Esophagus squamous epithelium (tissue), 5 donors: ENCODE data around the gene PJVK. TPM values are rescaled to one million over a fixed set of nuclear protein-coding genes. Genes with fewer than 3 reads are reported as not detected.

Experiments
- DNase-seq: peaks from one replicate; lab custom pipeline; 2025; lab: John Stamatoyannopoulos, UW
- H3K27ac ChIP-seq, 4 donors: fragments of 200-600 bp; sonication (generic); one replicate each; pipeline ENCODE4 v1.5.1; 2016 to 2019; ENCODE audit warnings: mild to moderate bottlenecking in 1 of 4
- H3K27me3 ChIP-seq, 4 donors: fragments of 200-600 bp; sonication (generic); 1 replicate in 3 of 4; 2 replicates in 1 of 4; pipeline versions ENCODE4 v1.5.1 to v1.6.0; 2017 to 2021; ENCODE audit warnings: antibody characterized with exemption in 1 of 4
- H3K36me3 ChIP-seq, 3 donors: fragments of 200-600 bp; sonication (generic); one replicate each; pipeline ENCODE4 v1.5.1; 2016 to 2019
- H3K4me1 ChIP-seq, 3 donors: fragments of 200-600 bp; sonication (generic); one replicate each; pipeline ENCODE4 v1.5.1; 2017 to 2019
- H3K4me3 ChIP-seq, 4 donors: fragments of 200-600 bp; sonication (generic); 1 replicate in 3 of 4; 2 replicates in 1 of 4; pipeline ENCODE4 v1.5.1; 2016 to 2019; ENCODE audit warnings: mild to moderate bottlenecking in 2 of 4, moderate library complexity in 1 of 4
- H3K9me3 ChIP-seq, 3 donors: fragments of 200-600 bp; sonication (generic); one replicate each; pipeline ENCODE4 v1.5.1; 2016 to 2019
- CTCF ChIP-seq, 6 experiments: fragments of 450-650 bp in 4 of 6; fragments of 200-600 bp in 2 of 6; sonication (generic) in 2 of 6; IDR thresholded peaks; one replicate each; pipeline ENCODE4 v1.5.1; 2016 to 2019; ENCODE audit warnings: antibody characterized with exemption in 6 of 6, mild to moderate bottlenecking in 4 of 6, moderate library complexity in 4 of 6
- POLR2A ChIP-seq, 4 donors: fragments of 450-650 bp; IDR thresholded peaks; one replicate each; pipeline ENCODE4 v1.6.1; 2017; ENCODE audit warnings: antibody characterized with exemption in 4 of 4, mild to moderate bottlenecking in 4 of 4, moderate library complexity in 3 of 4
- WGBS, 2 donors: methylation state at CpG; one replicate each; pipeline ENCODE4 v1.1.5; 2018; 5-methylcytosine and 5-hydroxymethylcytosine counted together
- intact Hi-C: fragments of 100-400 bp; cut with DNase I; formaldehyde crosslinking; loops from one replicate; pipeline ENCODE4 v1.15.0; 2022
- total RNA-seq, 4 donors: library from RNA; depleted of rRNA; stranded (reverse); fragments of >200 nt; gene quantifications; one replicate each; pipeline ENCODE4 v1.1.0, GENCODE V29; 2016
- donor health status: DM: yes; HTN: yes; CAD: no.

PJVK gene
- 1 to 10 TPM in 2 of 4 donors, under 1 TPM in 1, not detected in 1; 0.35 to 3.4 (median 1.1) TPM for total RNA-seq

GRCh38 chr2:178450774-178451525 is at the start of gene PJVK, which contains the start of gene PRKRA:
TSS of gene PJVK (plus strand) at chr2:178451378. CDS start at chr2:178453410, 2,032 bp downstream.
TSS of gene PRKRA (minus strand) at chr2:178451175. CDS start at chr2:178451030, 145 bp downstream.
- intact Hi-C loops = no loop called here
- H3K4me1 ChIP-seq = peaks cover 7 to 41% (median 13%) of the 10 kb centered on the region in 3 donors
- peak within 1 kb of the TSS; percentile 95 to 98 (median 95) for H3K27ac ChIP-seq
- peak within 1 kb of the TSS; percentile 71 to 91 (median 77) for H3K4me3 ChIP-seq
- peaks cover 0 to 25% (median 0%) of the 10 kb centered on the region in 3 donors for H3K36me3 ChIP-seq
- no peaks in the 10 kb centered on the region for H3K9me3 ChIP-seq
- no peaks in the 10 kb centered on the region for H3K27me3 ChIP-seq
- no CpG with 5 or more reads among the region's 76 CpGs for WGBS, 2 donors
- DNase-seq = peak; percentile 80
- TF ChIP-seq CTCF (IDR thresholded peaks at IDR 0.05) = peak in 3 of 6 experiments; percentile 8 to 23 (median 9)
- peak in 3 of 4 donors; percentile 82 to 96 (median 85) for TF ChIP-seq POLR2A (IDR thresholded peaks at IDR 0.05)

- H3K4me1 ChIP-seq = no peaks in the 10 kb centered on the region
- intact Hi-C loops = no loop called here
- DNase-seq = no peak
- H3K36me3 ChIP-seq = no peaks in the 10 kb centered on the region
- 66 to 73% methylated on average over 6 of the region's 6 CpGs for WGBS, 2 donors
- H3K27me3 ChIP-seq = no peaks in the 10 kb centered on the region
- H3K4me3 ChIP-seq = no peak overlapping the region
- no peaks in the 10 kb centered on the region for H3K9me3 ChIP-seq
- no peak overlapping the region for H3K27ac ChIP-seq
- no peak for TF ChIP-seq POLR2A (IDR thresholded peaks at IDR 0.05)
- no peak for TF ChIP-seq CTCF (IDR thresholded peaks at IDR 0.05)
These were observed 49.2 kb upstream of the PJVK start for GRCh38 chr2:178401994-178402437.

- TF ChIP-seq POLR2A (IDR thresholded peaks at IDR 0.05) (no peak), CTCF (IDR thresholded peaks at IDR 0.05) (no peak)
- Histone ChIP-seq H3K4me1 (no peaks in the 10 kb centered on the region), H3K4me3 (no peak overlapping the region), H3K27ac (no peak overlapping the region), H3K9me3 (no peaks in the 10 kb centered on the region), H3K27me3 (no peaks in the 10 kb centered on the region), H3K36me3 (no peaks in the 10 kb centered on the region)
- no peak for DNase-seq
- intact Hi-C loops = no loop called here
- WGBS, 2 donors = 54 to 59% methylated on average over 3 of the region's 3 CpGs
These were observed 47.4 kb upstream of the PJVK start for GRCh38 chr2:178403671-178404306.

GRCh38 chr2:178404368-178404767 is 46.8 kb upstream of the PJVK start:
- intact Hi-C loops = no loop called here
- no peaks in the 10 kb centered on the region for H3K4me1 ChIP-seq
- no peak overlapping the region for H3K4me3 ChIP-seq
- no peak for TF ChIP-seq CTCF (IDR thresholded peaks at IDR 0.05)
- TF ChIP-seq POLR2A (IDR thresholded peaks at IDR 0.05) = no peak
- H3K27ac ChIP-seq = no peak overlapping the region
- 36 to 45% methylated on average over 4 of the region's 4 CpGs for WGBS, 2 donors
- no peaks in the 10 kb centered on the region for H3K9me3 ChIP-seq
- DNase-seq = no peak
- H3K27me3 ChIP-seq = no peaks in the 10 kb centered on the region
- H3K36me3 ChIP-seq = no peaks in the 10 kb centered on the region

GRCh38 chr2:178409261-178409660 is 41.9 kb upstream of the PJVK start:
- Histone ChIP-seq H3K36me3 (no peaks in the 10 kb centered on the region), H3K9me3 (no peaks in the 10 kb centered on the region), H3K4me1 (peaks cover 0 to 14% (median 0%) of the 10 kb centered on the region in 3 donors), H3K27ac (no peak overlapping the region), H3K4me3 (no peak overlapping the region), H3K27me3 (no peaks in the 10 kb centered on the region)
- intact Hi-C loops = no loop called here
- TF ChIP-seq POLR2A (IDR thresholded peaks at IDR 0.05) = no peak
- no peak for TF ChIP-seq CTCF (IDR thresholded peaks at IDR 0.05)
- DNase-seq = no peak
- 72 to 81% methylated on average over 5 of the region's 5 CpGs for WGBS, 2 donors
